ENCODE measurements around the gene MAPK8IP3.

MAPK8IP3 gene

GRCh38 chr16:1746693-1747195 lies 40.7 kb downstream of the MAPK8IP3 start:
- Histone ChIP-seq H3K9me3 (ENCODE audit: control insufficient read depth, insufficient read depth, low read length) (no peaks in the 10 kb centered on the region), H3K9ac (ENCODE audit: low read depth, low read length) (no peak overlapping the region), H3K4me1 (ENCODE audit: insufficient read depth, low read length) (peaks cover 5% of the 10 kb centered on the region; the same call in 1 of the 2 replicates), H3K36me3 (ENCODE audit: insufficient read depth, low read length) (peaks cover 6% of the 10 kb centered on the region; the same call in 1 of the 2 replicates)

GRCh38 chr16:1747934-1748333 lies 41.9 kb downstream of the MAPK8IP3 start:
- no peaks in the 10 kb centered on the region for H3K9me3 ChIP-seq (ENCODE audit: control insufficient read depth, insufficient read depth, low read length)
- H3K4me1 ChIP-seq (ENCODE audit: insufficient read depth, low read length) = peaks cover 5% of the 10 kb centered on the region; the same call in 1 of the 2 replicates
- no peak overlapping the region for H3K9ac ChIP-seq (ENCODE audit: low read depth, low read length)
- H3K36me3 ChIP-seq (ENCODE audit: insufficient read depth, low read length) = peaks cover 6% of the 10 kb centered on the region; the same call in 1 of the 2 replicates

- Histone ChIP-seq H3K9ac (ENCODE audit: low read depth, low read length) (no peak overlapping the region), H3K36me3 (ENCODE audit: insufficient read depth, low read length) (peaks cover 6% of the 10 kb centered on the region; the same call in 1 of the 2 replicates), H3K9me3 (ENCODE audit: control insufficient read depth, insufficient read depth, low read length) (no peaks in the 10 kb centered on the region), H3K4me1 (ENCODE audit: insufficient read depth, low read length) (peaks cover 5% of the 10 kb centered on the region; the same call in 1 of the 2 replicates)
These were observed 43.4 kb downstream of the MAPK8IP3 start for GRCh38 chr16:1749152-1750117.

- H3K9ac ChIP-seq (ENCODE audit: low read depth, low read length) = no peak overlapping the region
- H3K9me3 ChIP-seq (ENCODE audit: control insufficient read depth, insufficient read depth, low read length) = no peaks in the 10 kb centered on the region
- no peaks in the 10 kb centered on the region for H3K4me1 ChIP-seq (ENCODE audit: insufficient read depth, low read length)
- H3K36me3 ChIP-seq (ENCODE audit: insufficient read depth, low read length) = peaks cover 6% of the 10 kb centered on the region; the same call in 1 of the 2 replicates
These were observed 46.0 kb downstream of the MAPK8IP3 start for GRCh38 chr16:1751946-1752345.

GRCh38 chr16:1752853-1753252 lies 46.9 kb downstream of the MAPK8IP3 start:
- Histone ChIP-seq H3K36me3 (ENCODE audit: insufficient read depth, low read length) (peaks cover 6% of the 10 kb centered on the region; the same call in 1 of the 2 replicates), H3K9me3 (ENCODE audit: control insufficient read depth, insufficient read depth, low read length) (no peaks in the 10 kb centered on the region), H3K9ac (ENCODE audit: low read depth, low read length) (no peak overlapping the region), H3K4me1 (ENCODE audit: insufficient read depth, low read length) (no peaks in the 10 kb centered on the region)

- H3K9me3 ChIP-seq (ENCODE audit: control insufficient read depth, insufficient read depth, low read length) = no peaks in the 10 kb centered on the region
- no peak overlapping the region for H3K9ac ChIP-seq (ENCODE audit: low read depth, low read length)
- H3K4me1 ChIP-seq (ENCODE audit: insufficient read depth, low read length) = no peaks in the 10 kb centered on the region
- no peaks in the 10 kb centered on the region for H3K36me3 ChIP-seq (ENCODE audit: insufficient read depth, low read length)
These were observed 48.2 kb downstream of the MAPK8IP3 start for GRCh38 chr16:1754204-1754603.

GRCh38 chr16:1757714-1758461 lies 51.9 kb downstream of the MAPK8IP3 start:
- H3K4me1 ChIP-seq (ENCODE audit: insufficient read depth, low read length) = no peaks in the 10 kb centered on the region; the same call in 1 of the 2 replicates
- no peaks in the 10 kb centered on the region for H3K36me3 ChIP-seq (ENCODE audit: insufficient read depth, low read length)
- H3K9me3 ChIP-seq (ENCODE audit: control insufficient read depth, insufficient read depth, low read length) = no peaks in the 10 kb centered on the region
- H3K9ac ChIP-seq (ENCODE audit: low read depth, low read length) = no peak overlapping the region

GRCh38 chr16:1758923-1759322 lies 52.9 kb downstream of the MAPK8IP3 start:
- H3K9ac ChIP-seq (ENCODE audit: low read depth, low read length) = no peak overlapping the region
- H3K9me3 ChIP-seq (ENCODE audit: control insufficient read depth, insufficient read depth, low read length) = no peaks in the 10 kb centered on the region
- no peaks in the 10 kb centered on the region for H3K36me3 ChIP-seq (ENCODE audit: insufficient read depth, low read length)
- H3K4me1 ChIP-seq (ENCODE audit: insufficient read depth, low read length) = no peaks in the 10 kb centered on the region; the same call in 1 of the 2 replicates

GRCh38 chr16:1759511-1759910 lies 53.5 kb downstream of the MAPK8IP3 start:
- Histone ChIP-seq H3K4me1 (ENCODE audit: insufficient read depth, low read length) (no peaks in the 10 kb centered on the region; the same call in 1 of the 2 replicates), H3K9ac (ENCODE audit: low read depth, low read length) (no peak overlapping the region), H3K9me3 (ENCODE audit: control insufficient read depth, insufficient read depth, low read length) (no peaks in the 10 kb centered on the region), H3K36me3 (ENCODE audit: insufficient read depth, low read length) (no peaks in the 10 kb centered on the region)

GRCh38 chr16:1760911-1761310 lies 54.9 kb downstream of the MAPK8IP3 start:
- no peaks in the 10 kb centered on the region for H3K36me3 ChIP-seq (ENCODE audit: insufficient read depth, low read length)
- no peaks in the 10 kb centered on the region for H3K9me3 ChIP-seq (ENCODE audit: control insufficient read depth, insufficient read depth, low read length)
- H3K4me1 ChIP-seq (ENCODE audit: insufficient read depth, low read length) = no peaks in the 10 kb centered on the region; the same call in 1 of the 2 replicates
- no peak overlapping the region for H3K9ac ChIP-seq (ENCODE audit: low read depth, low read length)

- H3K4me1 ChIP-seq (ENCODE audit: insufficient read depth, low read length) = no peaks in the 10 kb centered on the region; the same call in 1 of the 2 replicates
- no peaks in the 10 kb centered on the region for H3K36me3 ChIP-seq (ENCODE audit: insufficient read depth, low read length)
- no peaks in the 10 kb centered on the region for H3K9me3 ChIP-seq (ENCODE audit: control insufficient read depth, insufficient read depth, low read length)
- no peak overlapping the region for H3K9ac ChIP-seq (ENCODE audit: low read depth, low read length)
These were observed 55.8 kb downstream of the MAPK8IP3 start for GRCh38 chr16:1761751-1762150.

GRCh38 chr16:1762196-1762878 lies 56.3 kb downstream of the MAPK8IP3 start:
- no peaks in the 10 kb centered on the region; the same call in 1 of the 2 replicates for H3K4me1 ChIP-seq (ENCODE audit: insufficient read depth, low read length)
- H3K9ac ChIP-seq (ENCODE audit: low read depth, low read length) = no peak overlapping the region
- H3K36me3 ChIP-seq (ENCODE audit: insufficient read depth, low read length) = no peaks in the 10 kb centered on the region
- no peaks in the 10 kb centered on the region for H3K9me3 ChIP-seq (ENCODE audit: control insufficient read depth, insufficient read depth, low read length)

GRCh38 chr16:1762879-1763520 lies 57.0 kb downstream of the MAPK8IP3 start:
- Histone ChIP-seq H3K36me3 (ENCODE audit: insufficient read depth, low read length) (no peaks in the 10 kb centered on the region), H3K9ac (ENCODE audit: low read depth, low read length) (no peak overlapping the region), H3K4me1 (ENCODE audit: insufficient read depth, low read length) (no peaks in the 10 kb centered on the region; the same call in 1 of the 2 replicates), H3K9me3 (ENCODE audit: control insufficient read depth, insufficient read depth, low read length) (no peaks in the 10 kb centered on the region)

All from ES-I3 (cell line).